GM13977 (cell line): Measurements from ENCODE around the gene SRD5A2.

Source experiments
- DNase-seq: peaks from one replicate; pipeline ENCODE4 v3.0.0; 2012; ENCODE audit warnings: low spot score
- CTCF ChIP-seq: IDR thresholded peaks from 2 replicates; pipeline ENCODE4 v1.5.1; 2012; ENCODE audit warnings: mild to moderate bottlenecking, control low read depth; ENCODE audit not compliant: insufficient read depth; ENCODE audit errors: extremely low read depth, missing control alignments
- in situ Hi-C: fragments of 300-500 bp; cut with MboI; formaldehyde crosslinking; loops from one replicate; pipeline ENCODE4 v1.12.0; 2022; ENCODE audit warnings: low sequenced_read_pairs, low pct_unique_long_range_greater_than_20kb, mixed read lengths, inconsistent platforms; ENCODE audit not compliant: unreplicated experiment

The SRD5A2 gene

GRCh38 chr2:31580321-31581117, at the start of gene SRD5A2:
Gene SRD5A2 (minus strand): TSS chr2:31580938. CDS start chr2:31580900, 38 bp downstream.
- no peak for DNase-seq
- no peak for TF ChIP-seq CTCF
- in situ Hi-C loops = no loop called here

- in situ Hi-C loops = no loop called here
- no peak for TF ChIP-seq CTCF
- no peak for DNase-seq
These were observed 25.8 kb upstream of the SRD5A2 start for GRCh38 chr2:31606509-31606908.

- in situ Hi-C loops = no loop called here
- no peak for DNase-seq
- no peak for TF ChIP-seq CTCF
These were observed 18.0 kb upstream of the SRD5A2 start for GRCh38 chr2:31598694-31599093.

GRCh38 chr2:31586230-31586629, 5.5 kb upstream of the SRD5A2 start:
- in situ Hi-C loops = no loop called here
- no peak for DNase-seq
- TF ChIP-seq CTCF = no peak

GRCh38 chr2:31581124-31581795, 522 bp upstream of the SRD5A2 start:
- DNase-seq = no peak
- in situ Hi-C loops = no loop called here
- no peak for TF ChIP-seq CTCF

GRCh38 chr2:31579996-31580320, 780 bp downstream of the SRD5A2 start:
- in situ Hi-C loops = no loop called here
- no peak for TF ChIP-seq CTCF
- DNase-seq = no peak
